H1 (cell line): ENCODE results near the gene TXLNA. TPM values are rescaled to one million over a fixed set of nuclear protein-coding genes. Genes with fewer than 3 reads are reported as not detected.

Source experiments
- CTCF ChIA-PET: fragments of 300-600 bp; sonication (Branson Sonifier 250); formaldehyde crosslinking; loops from one replicate; lab custom pipeline; 2021; ENCODE audit not compliant: partially characterized antibody; lab: Charles Lee
- POLR2A ChIA-PET: fragments of 300-600 bp; sonication (Branson Sonifier 250); formaldehyde crosslinking; loops from one replicate; lab custom pipeline; 2021; ENCODE audit warnings: inconsistent platforms; ENCODE audit not compliant: partially characterized antibody; lab: Charles Lee
- DNase-seq, 2 experiments: peaks; one replicate each; pipeline versions ENCODE4 v3.0.0 to v3.0.0-alpha.2; 2010 to 2022; ENCODE audit warnings: low spot score in 2 of 2, low read depth in 1 of 2, mixed read lengths in 1 of 2
- FAIRE-seq: peaks from 2 replicates; lab custom pipeline; 2011; peaks lifted over from hg19 to GRCh38; lab: Jason Lieb, UNC
- H2AFZ ChIP-seq: 2 replicates; pipeline ENCODE4 v1.8.1; 2012; ENCODE audit warnings: low read length, inconsistent platforms
- H2AK5ac ChIP-seq: 2 replicates; pipeline ENCODE4 v1.6.1; 2013; ENCODE audit warnings: low read depth, low read length
- H2BK120ac ChIP-seq: replicated peaks from 2 replicates; pipeline ENCODE3; 2013; ENCODE audit warnings: low read depth, low read length, inconsistent platforms
- H2BK12ac ChIP-seq: 2 replicates; pipeline ENCODE4 v1.6.1; 2013; ENCODE audit warnings: low read depth, low read length
- H2BK15ac ChIP-seq: 2 replicates; pipeline ENCODE4 v1.6.1; 2013; ENCODE audit warnings: low read length
- H2BK20ac ChIP-seq: 2 replicates; pipeline ENCODE4 v1.6.1; 2013; ENCODE audit warnings: low read length
- H2BK5ac ChIP-seq: 2 replicates; pipeline ENCODE4 v1.6.1; 2013; ENCODE audit warnings: low read depth, low read length
- H3K14ac ChIP-seq: 2 replicates; pipeline ENCODE4 v1.6.1; 2013; ENCODE audit warnings: inconsistent platforms; ENCODE audit not compliant: insufficient read length
- H3K18ac ChIP-seq: 2 replicates; pipeline ENCODE4 v1.6.1; 2013; ENCODE audit warnings: low read length; ENCODE audit errors: extremely low read depth
- H3K23ac ChIP-seq: 2 replicates; pipeline ENCODE4 v1.6.1; 2013; ENCODE audit warnings: inconsistent platforms; ENCODE audit not compliant: insufficient read length
- H3K23me2 ChIP-seq: 2 replicates; pipeline ENCODE4 v1.6.1; 2013; ENCODE audit warnings: low read depth, low read length
- H3K27ac ChIP-seq: 2 replicates; pipeline ENCODE4 v1.6.1; 2011; ENCODE audit warnings: low read depth, low read length, inconsistent platforms
- H3K27me3 ChIP-seq, 4 experiments: replicated peaks in 1 of 4; 1 replicate in 1 of 4; 2 replicates in 3 of 4; pipeline versions ENCODE4 v1.6.1 to v1.8.1; 2011 to 2013; ENCODE audit warnings: low read length in 3 of 4, mild to moderate bottlenecking in 3 of 4, inconsistent platforms in 2 of 4, mixed read lengths in 2 of 4, moderate library complexity in 1 of 4; ENCODE audit not compliant: control insufficient read depth in 3 of 4, insufficient read depth in 3 of 4; ENCODE audit errors: extremely low read depth in 1 of 4
- H3K36me3 ChIP-seq, 4 experiments: 2 replicates each; pipeline versions ENCODE4 v1.6.1 to v1.8.1; 2011 to 2013; ENCODE audit warnings: mild to moderate bottlenecking in 4 of 4, low read length in 3 of 4, moderate library complexity in 2 of 4, control low read depth in 1 of 4, inconsistent platforms in 1 of 4; ENCODE audit not compliant: insufficient read depth in 4 of 4, control insufficient read depth in 2 of 4
- H3K4ac ChIP-seq: replicated peaks from 2 replicates; pipeline ENCODE3; 2013; ENCODE audit warnings: low read length, low read depth, mixed read lengths, inconsistent platforms; ENCODE audit not compliant: insufficient read length
- H3K4me1 ChIP-seq, 4 experiments: replicated peaks in 1 of 4; 1 replicate in 1 of 4; 2 replicates in 3 of 4; pipeline versions ENCODE4 v1.6.1 to v1.8.1; 2011 to 2013; ENCODE audit warnings: low read length in 3 of 4, inconsistent platforms in 2 of 4, mixed read lengths in 1 of 4; ENCODE audit not compliant: insufficient read depth in 4 of 4, control insufficient read depth in 3 of 4
- H3K4me2 ChIP-seq, 2 experiments: 2 replicates each; pipeline versions ENCODE4 v1.6.1 to v1.8.1; 2011 to 2013; ENCODE audit warnings: low read depth in 2 of 2, low read length in 2 of 2, control low read depth in 1 of 2, inconsistent platforms in 1 of 2, mild to moderate bottlenecking in 1 of 2; ENCODE audit not compliant: insufficient read depth in 1 of 2
- H3K4me3 ChIP-seq, 4 experiments: fragments of 200-600, 300-600 bp in 1 of 4; sonication (generic), shearing (Covaris generic), sonication (Bioruptor Twin) in 1 of 4; 2 replicates each; pipeline versions ENCODE4 v1.5.1 to v1.8.1; 2011 to 2016; ENCODE audit warnings: low read length in 4 of 4, low read depth in 3 of 4, control low read depth in 2 of 4, inconsistent platforms in 2 of 4, mild to moderate bottlenecking in 2 of 4, mixed read lengths in 1 of 4, moderate library complexity in 1 of 4; ENCODE audit not compliant: insufficient read depth in 2 of 4; ENCODE audit errors: extremely low read depth in 1 of 4
- H3K56ac ChIP-seq: replicated peaks from 2 replicates; pipeline ENCODE3; 2013; ENCODE audit warnings: low read depth, mild to moderate bottlenecking, mixed read lengths, low read length, inconsistent platforms; ENCODE audit not compliant: insufficient read length
- H3K79me1 ChIP-seq: 2 replicates; pipeline ENCODE4 v1.6.1; 2013; ENCODE audit warnings: low read depth, low read length, control low read depth
- H3K79me2 ChIP-seq, 2 experiments: 2 replicates each; pipeline versions ENCODE4 v1.6.1 to v1.8.1; 2012 to 2013; ENCODE audit warnings: low read length in 2 of 2, mild to moderate bottlenecking in 2 of 2, inconsistent platforms in 1 of 2; ENCODE audit not compliant: insufficient read depth in 2 of 2, control insufficient read depth in 1 of 2
- H3K9ac ChIP-seq, 4 experiments: replicated peaks in 1 of 4; 1 replicate in 1 of 4; 2 replicates in 3 of 4; pipeline versions ENCODE4 v1.6.1 to v1.8.1; 2011 to 2013; ENCODE audit warnings: low read depth in 3 of 4, low read length in 3 of 4, control low read depth in 2 of 4, mild to moderate bottlenecking in 2 of 4, moderate library complexity in 2 of 4, inconsistent platforms in 1 of 4; ENCODE audit errors: extremely low read depth in 1 of 4
- H3K9me3 ChIP-seq, 2 experiments: 2 replicates each; pipeline versions ENCODE4 v1.6.1 to v1.8.1; 2012 to 2013; ENCODE audit warnings: mild to moderate bottlenecking in 2 of 2, moderate library complexity in 2 of 2, control low read depth in 1 of 2, inconsistent platforms in 1 of 2, low read depth in 1 of 2, low read length in 1 of 2, mixed read lengths in 1 of 2; ENCODE audit not compliant: insufficient read depth in 2 of 2
- H4K20me1 ChIP-seq, 2 experiments: replicated peaks in 1 of 2; 2 replicates each; pipeline versions ENCODE3 to v1.8.1; 2011 to 2013; ENCODE audit warnings: inconsistent platforms in 2 of 2, low read length in 2 of 2, mild to moderate bottlenecking in 1 of 2; ENCODE audit not compliant: insufficient read depth in 2 of 2, control insufficient read depth in 1 of 2
- H4K5ac ChIP-seq: 2 replicates; pipeline ENCODE4 v1.6.1; 2013; ENCODE audit warnings: low read length, low read depth, mixed read lengths, inconsistent platforms; ENCODE audit not compliant: insufficient read length
- H4K8ac ChIP-seq: 2 replicates; pipeline ENCODE4 v1.8.0; 2013; ENCODE audit warnings: mild to moderate bottlenecking, moderate library complexity, low read length, inconsistent platforms; ENCODE audit not compliant: insufficient read depth; ENCODE audit errors: extremely low read depth
- H4K91ac ChIP-seq: replicated peaks from 2 replicates; pipeline ENCODE3; 2013; ENCODE audit warnings: low read length, mixed read lengths, inconsistent platforms; ENCODE audit not compliant: insufficient read length
- ASH2L ChIP-seq: fragments of 200-600, 300-600 bp; sonication (generic); IDR thresholded peaks from one replicate; pipeline ENCODE4 v1.7.1; 2017; ENCODE audit warnings: low read length
- ATF2 ChIP-seq: IDR thresholded peaks from 2 replicates; pipeline ENCODE4 v1.6.1; 2012; ENCODE audit warnings: low read length, inconsistent platforms
- JUND ChIP-seq: IDR thresholded peaks from 2 replicates; pipeline ENCODE4 v1.6.1; 2011; ENCODE audit warnings: mild to moderate bottlenecking, improper control_type of control experiment, low read length
- MAFK ChIP-seq: IDR thresholded peaks from 2 replicates; pipeline ENCODE4 v1.6.1; 2012; ENCODE audit warnings: low read depth, mild to moderate bottlenecking, improper control_type of control experiment, low read length
- NRF1 ChIP-seq: IDR thresholded peaks from 2 replicates; pipeline ENCODE4 v1.6.1; 2011; ENCODE audit warnings: mild to moderate bottlenecking, low read depth, low read length, improper control_type of control experiment
- RNF2 ChIP-seq: fragments of 200-900, 300-1000 bp; sonication (generic); IDR thresholded peaks from 2 replicates; pipeline ENCODE4 v1.7.1; 2016; ENCODE audit warnings: borderline replicate concordance, low read depth, mild to moderate bottlenecking, antibody characterized with exemption, low read length; ENCODE audit not compliant: poor library complexity, severe bottlenecking; ENCODE audit errors: missing control alignments
- TAF7 ChIP-seq: optimal IDR thresholded peaks from 2 replicates; pipeline ENCODE3; 2011; ENCODE audit warnings: low read depth, mild to moderate bottlenecking, inconsistent platforms, low read length, moderate library complexity, borderline replicate concordance
- WGBS, 2 experiments: shearing (Covaris generic) in 1 of 2; methylation state at CpG; one replicate each; pipeline versions ENCODE4 v1.1.6 to v1.1.7; 2013 to 2015; ENCODE audit warnings: low lambda C conversion rate in 2 of 2, mixed read lengths in 2 of 2, inconsistent platforms in 1 of 2, low coverage in 1 of 2, missing lambda C conversion rate in 1 of 2; ENCODE audit not compliant: insufficient replicate concordance in 2 of 2, insufficient coverage in 1 of 2, insufficient read length in 1 of 2; ENCODE audit errors: extremely low coverage in 1 of 2, missing lambda C conversion rate in 1 of 2; 5-methylcytosine and 5-hydroxymethylcytosine counted together
- polyA plus RNA-seq, 7 experiments: library from polyadenylated mRNA; depleted of rRNA in 3 of 7; stranded (reverse) in 5 of 7; unstranded in 2 of 7; fragments of >200 nt in 5 of 7; fragments of 200-250 nt in 2 of 7; gene quantifications; 1 replicate in 5 of 7; 2 replicates in 1 of 7; 4 replicates in 1 of 7; pipeline versions ENCODE4 v1.2.1 to v1.2.3, GENCODE V29; 2011 to 2013; ENCODE audit warnings: missing spikeins in 2 of 7, mixed read lengths in 2 of 7
- total RNA-seq: library from RNA; stranded (reverse); fragmentation: NEBNext Ultra II Directional; extraction: Animal tissue kit (Norgen Biotek cat#: 25700); gene quantifications from 2 replicates; pipeline ENCODE4 v1.2.1, GENCODE V29; 2021

Gene TXLNA
- total and polyA plus RNA-seq, 2 of the 8 experiments (the other 6 are each of a cell fraction or from before 2014, with no cell fraction given) = 31.3 to 46.9 TPM

- no peak overlapping the region for H3K56ac ChIP-seq
- no peaks in the 10 kb centered on the region for H3K9me3 ChIP-seq
- 93% methylated on average over 4 of the region's 4 CpGs; no CpG with 5 or more reads in 1 of the 2 experiments for WGBS, 2 experiments
- no peak overlapping the region for H3K9ac ChIP-seq
- H3K36me3 ChIP-seq = peaks cover 19 to 44% (median 32%) of the 10 kb centered on the region in 4 experiments
- H2BK12ac ChIP-seq = no peak overlapping the region
- DNase-seq (no peak), FAIRE-seq (no peak)
- H3K23ac ChIP-seq = no peak overlapping the region
- no peak overlapping the region for H4K91ac ChIP-seq
- no peak overlapping the region for H2BK15ac ChIP-seq
- no peak overlapping the region for H2AFZ ChIP-seq
- no peak overlapping the region for H3K27ac ChIP-seq
- 0 out of 2 replicates have a peak, but pooled peaks cover 2% of the 10 kb centered on the region for H3K79me1 ChIP-seq
- CTCF ChIA-PET = interaction anchor here (1.0 to 6.8 kb wide), 8 partner anchors 9 to 108 kb away, joined by 3 to 38 read pairs (median 3); partner anchors contain the start of gene FAM167B
- H4K5ac ChIP-seq = no peak overlapping the region
- peaks cover 0 to 7% (median 2%) of the 10 kb centered on the region in 4 experiments; a peak in 3 of 7 replicates for H3K4me1 ChIP-seq
- H3K79me2 ChIP-seq = peaks cover 0 to 24% of the 10 kb centered on the region in 2 experiments; a peak in 3 of 4 replicates
- no peak overlapping the region for H3K4me3 ChIP-seq
- no peaks in the 10 kb centered on the region for H3K27me3 ChIP-seq
- TF ChIP-seq ATF2 = no peak
- no peak for TF ChIP-seq JUND
- TF ChIP-seq NRF1 = no peak
- TF ChIP-seq MAFK = no peak
- TF ChIP-seq ASH2L = no peak
- no peak for TF ChIP-seq RNF2
- no peak for TF ChIP-seq TAF7
- TF ChIP-seq, all 59 proteins: peak for 0
- Histone ChIP-seq H2BK20ac (no peak overlapping the region), H2AK5ac (no peak overlapping the region), H2BK120ac (no peak overlapping the region), H3K23me2 (peaks cover 8% of the 10 kb centered on the region; the same call in 1 of the 2 replicates), H2BK5ac (no peak overlapping the region), H3K4me2 (no peak overlapping the region), H4K8ac (no peak overlapping the region), H4K20me1 (peaks cover 0 to 7% of the 10 kb centered on the region in 2 experiments), H3K4ac (no peak overlapping the region), H3K14ac (no peak overlapping the region), H3K18ac (no peak overlapping the region)
- POLR2A ChIA-PET = interaction anchor here (1.3 to 8.0 kb wide), 5 partner anchors 10 to 129 kb away, joined by 3 to 52 read pairs (median 4); partner anchors contain the start of gene MARCKSL1
Measured at GRCh38 chr1:32224285-32224684, 44.8 kb downstream of the TXLNA start.
